Endodermal cell (in vitro differentiated cells): Measurements from ENCODE around the gene ABCA2. TPM values are rescaled to one million over a fixed set of nuclear protein-coding genes. Genes with fewer than 3 reads are reported as not detected.

Experiments used
- DNase-seq: peaks from one replicate; pipeline ENCODE4 v3.0.0-alpha.2; 2017
- H3K27ac ChIP-seq: 2 replicates; pipeline ENCODE4 v1.5.1; 2013; ENCODE audit warnings: mild to moderate bottlenecking, low read depth, low read length, moderate library complexity
- H3K27me3 ChIP-seq: 2 replicates; pipeline ENCODE4 v1.6.1; 2013; ENCODE audit warnings: mild to moderate bottlenecking, low read length, moderate library complexity; ENCODE audit not compliant: insufficient read depth, control insufficient read depth, poor library complexity, severe bottlenecking
- H3K36me3 ChIP-seq: 2 replicates; pipeline ENCODE4 v1.7.0; 2013; ENCODE audit warnings: mild to moderate bottlenecking, low read length, moderate library complexity; ENCODE audit not compliant: control insufficient read depth, insufficient read depth
- H3K4me1 ChIP-seq: one replicate; pipeline ENCODE4 v1.7.0; 2013; ENCODE audit warnings: low read length; ENCODE audit not compliant: control insufficient read depth, insufficient read depth
- H3K4me3 ChIP-seq: 2 replicates; pipeline ENCODE4 v1.5.1; 2013; ENCODE audit warnings: mild to moderate bottlenecking, low read length, moderate library complexity
- H3K9ac ChIP-seq: 2 replicates; pipeline ENCODE4 v1.6.1; 2013; ENCODE audit warnings: mild to moderate bottlenecking, low read length, moderate library complexity; ENCODE audit not compliant: poor library complexity, severe bottlenecking; ENCODE audit errors: extremely low read depth
- H3K9me3 ChIP-seq: 2 replicates; pipeline ENCODE4 v1.6.1; 2013; ENCODE audit warnings: mild to moderate bottlenecking, low read length, moderate library complexity; ENCODE audit not compliant: control insufficient read depth
- H3K27ac Mint-ChIP-seq: 2 replicates; pipeline ENCODE4 v1.8.0; 2020; ENCODE audit warnings: mixed read lengths
- H3K27me3 Mint-ChIP-seq: 2 replicates; pipeline ENCODE4 v1.8.0; 2021; ENCODE audit warnings: mild to moderate bottlenecking, mixed read lengths; ENCODE audit not compliant: insufficient read depth
- H3K36me3 Mint-ChIP-seq: 2 replicates; pipeline ENCODE4 v1.8.0; 2020; ENCODE audit warnings: low read depth, mixed read lengths
- H3K4me1 Mint-ChIP-seq: 2 replicates; pipeline ENCODE4 v1.8.0; 2020; ENCODE audit warnings: mixed read lengths
- H3K4me3 Mint-ChIP-seq: 2 replicates; pipeline ENCODE4 v1.8.0; 2020; ENCODE audit warnings: mild to moderate bottlenecking, moderate library complexity, mixed read lengths
- H3K9me3 Mint-ChIP-seq: 2 replicates; pipeline ENCODE4 v1.8.0; 2020; ENCODE audit warnings: mild to moderate bottlenecking, mixed read lengths
- WGBS, 2 experiments: methylation state at CpG; one replicate each; pipeline versions ENCODE4 v1.1.5 to v1.1.7; 2013; ENCODE audit warnings: missing lambda C conversion rate in 2 of 2, mixed read lengths in 1 of 2; ENCODE audit not compliant: insufficient coverage in 1 of 2, insufficient read length in 1 of 2; 5-methylcytosine and 5-hydroxymethylcytosine counted together
- total RNA-seq, 2 donors: library from RNA; stranded (reverse); fragmentation: NEBNext Ultra II Directional in 1 of 2; extraction: Animal tissue kit (Norgen Biotek cat#: 25700) in 1 of 2; gene quantifications; 2 replicates in 1 of 2; 3 replicates in 1 of 2; pipeline ENCODE4 v1.2.1, GENCODE V29; 2021
- TF ChIP-seq, protein P1 (sequence below): fragments of 200-600 bp; sonication (generic); conservative IDR thresholded peaks from 2 replicates; pipeline ENCODE4 v1.5.0; 2021; ENCODE audit warnings: antibody characterized with exemption, mild to moderate bottlenecking

Gene ABCA2
- total RNA-seq, 2 donors from 2014 or later, result 21.5 to 30.0 TPM

DNA sequence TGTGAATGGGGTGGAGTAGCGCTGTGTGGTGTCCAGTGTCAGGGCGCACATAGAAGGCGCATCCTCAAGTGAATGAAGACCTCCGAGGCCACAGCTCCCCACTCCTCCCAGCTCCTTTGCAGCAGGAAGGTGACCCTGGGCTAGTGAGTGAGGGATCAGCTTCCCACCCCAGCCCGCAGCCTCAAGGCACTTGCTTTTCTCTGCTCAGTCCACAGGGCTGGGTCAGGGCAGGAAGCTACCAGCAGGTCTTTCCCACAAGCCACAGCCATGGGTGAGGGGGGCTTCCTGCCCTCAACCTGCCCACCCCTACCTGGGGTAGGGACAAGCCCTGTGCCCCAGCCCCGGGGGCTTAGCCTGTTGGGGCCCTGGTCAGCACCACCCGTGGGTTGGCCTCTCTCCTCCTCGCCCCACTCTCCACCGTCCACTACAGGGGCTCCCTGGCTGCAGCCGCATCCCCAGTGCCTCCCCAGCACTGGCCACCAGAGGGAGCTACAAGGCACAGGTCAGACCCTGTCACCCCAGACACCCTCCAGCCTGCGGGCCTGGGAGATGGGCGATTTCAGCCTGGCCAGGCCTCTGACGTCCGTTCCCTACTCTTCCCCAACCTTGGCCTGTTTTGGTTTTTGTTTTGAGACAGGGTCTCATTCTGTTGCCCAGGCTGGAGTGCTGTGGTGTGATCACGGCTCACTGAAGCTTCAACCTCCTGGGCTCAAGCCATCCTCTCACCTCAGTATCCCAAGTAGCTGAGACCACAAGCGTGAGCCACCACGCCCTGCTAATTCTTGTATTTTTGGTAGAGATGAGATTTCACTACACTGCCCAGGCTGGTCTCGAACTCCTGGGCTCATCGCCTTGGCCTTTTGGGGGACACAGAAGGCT lies 1.3 kb upstream of the ABCA2 start:
- Histone ChIP-seq H3K4me1 (no peaks in the 10 kb centered on the region), H3K9ac (no peak overlapping the region), H3K27me3 (peaks cover 17% of the 10 kb centered on the region), H3K9me3 (no peaks in the 10 kb centered on the region), H3K27ac (no peak overlapping the region), H3K4me3 (peak overlapping the region; percentile 81), H3K36me3 (no peaks in the 10 kb centered on the region)
- 46 to 51% methylated on average over 17 to 19 of the region's 19 CpGs for WGBS, 2 experiments
- Mint-ChIP-seq H3K4me1 (no peaks in the 10 kb centered on the region), H3K36me3 (no peaks in the 10 kb centered on the region), H3K9me3 (no peaks in the 10 kb centered on the region), H3K27me3 (peaks cover 16% of the 10 kb centered on the region), H3K4me3 (peak overlapping the region; percentile 44), H3K27ac (no peak overlapping the region)
- peak; percentile 96 for DNase-seq
- TF ChIP-seq, protein P1, sequence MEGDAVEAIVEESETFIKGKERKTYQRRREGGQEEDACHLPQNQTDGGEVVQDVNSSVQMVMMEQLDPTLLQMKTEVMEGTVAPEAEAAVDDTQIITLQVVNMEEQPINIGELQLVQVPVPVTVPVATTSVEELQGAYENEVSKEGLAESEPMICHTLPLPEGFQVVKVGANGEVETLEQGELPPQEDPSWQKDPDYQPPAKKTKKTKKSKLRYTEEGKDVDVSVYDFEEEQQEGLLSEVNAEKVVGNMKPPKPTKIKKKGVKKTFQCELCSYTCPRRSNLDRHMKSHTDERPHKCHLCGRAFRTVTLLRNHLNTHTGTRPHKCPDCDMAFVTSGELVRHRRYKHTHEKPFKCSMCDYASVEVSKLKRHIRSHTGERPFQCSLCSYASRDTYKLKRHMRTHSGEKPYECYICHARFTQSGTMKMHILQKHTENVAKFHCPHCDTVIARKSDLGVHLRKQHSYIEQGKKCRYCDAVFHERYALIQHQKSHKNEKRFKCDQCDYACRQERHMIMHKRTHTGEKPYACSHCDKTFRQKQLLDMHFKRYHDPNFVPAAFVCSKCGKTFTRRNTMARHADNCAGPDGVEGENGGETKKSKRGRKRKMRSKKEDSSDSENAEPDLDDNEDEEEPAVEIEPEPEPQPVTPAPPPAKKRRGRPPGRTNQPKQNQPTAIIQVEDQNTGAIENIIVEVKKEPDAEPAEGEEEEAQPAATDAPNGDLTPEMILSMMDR, result peak; percentile 93

DNA sequence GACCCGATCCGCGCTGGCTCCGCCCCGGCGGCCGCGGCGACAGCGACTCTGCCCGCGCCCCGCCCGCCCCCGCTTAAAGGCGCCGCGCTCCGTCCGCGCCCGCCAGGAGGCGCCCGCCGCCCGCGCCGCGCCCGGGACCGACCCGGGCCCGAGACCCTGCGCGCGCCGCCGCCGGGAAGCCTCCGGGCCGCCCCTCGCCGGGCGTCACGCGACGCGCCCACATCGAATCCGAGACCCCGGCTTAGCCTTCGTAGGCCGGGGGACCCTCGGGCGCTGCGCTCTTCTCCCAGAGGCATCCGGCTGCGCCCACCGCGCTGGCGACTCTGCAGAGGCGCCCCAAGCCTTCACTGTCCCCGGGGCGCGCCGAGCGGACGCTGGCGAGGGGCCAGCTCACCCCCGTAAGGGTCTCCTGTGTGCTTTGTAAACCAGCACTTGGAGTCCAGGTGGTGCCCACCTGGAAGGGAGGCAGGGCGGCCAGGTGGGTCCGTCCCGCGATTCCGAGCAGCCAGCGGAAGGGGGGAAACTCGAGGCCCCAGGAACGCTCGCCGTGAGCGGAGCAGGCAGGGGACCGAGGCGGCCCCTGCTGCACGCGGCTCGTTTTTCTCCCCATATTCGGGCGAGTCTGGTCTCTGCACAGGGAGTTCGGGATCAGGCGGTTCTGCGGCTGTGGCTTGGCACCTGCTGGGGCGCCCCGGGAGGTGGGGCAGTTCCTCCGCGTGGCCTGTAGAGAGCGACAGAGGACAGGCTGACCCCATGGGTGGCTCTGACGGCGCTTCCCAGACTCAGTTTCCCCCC lies 423 bp upstream of the ABCA2 start:
- peak; percentile 83 for DNase-seq
- Histone ChIP-seq H3K9me3 (no peaks in the 10 kb centered on the region), H3K4me3 (peak overlapping the region; percentile 81), H3K4me1 (no peaks in the 10 kb centered on the region), H3K27me3 (peaks cover 17% of the 10 kb centered on the region), H3K9ac (no peak overlapping the region), H3K27ac (no peak overlapping the region), H3K36me3 (no peaks in the 10 kb centered on the region)
- H3K9me3 Mint-ChIP-seq, result no peaks in the 10 kb centered on the region
- TF ChIP-seq, protein P1, result peak; percentile 18
- peak overlapping the region; percentile 44 for H3K4me3 Mint-ChIP-seq
- H3K27ac Mint-ChIP-seq, result no peak overlapping the region
- peaks cover 16% of the 10 kb centered on the region for H3K27me3 Mint-ChIP-seq
- 4 to 6% methylated on average over 43 to 98 of the region's 98 CpGs for WGBS, 2 experiments
- H3K4me1 Mint-ChIP-seq, result no peaks in the 10 kb centered on the region
- H3K36me3 Mint-ChIP-seq, result no peaks in the 10 kb centered on the region

DNA sequence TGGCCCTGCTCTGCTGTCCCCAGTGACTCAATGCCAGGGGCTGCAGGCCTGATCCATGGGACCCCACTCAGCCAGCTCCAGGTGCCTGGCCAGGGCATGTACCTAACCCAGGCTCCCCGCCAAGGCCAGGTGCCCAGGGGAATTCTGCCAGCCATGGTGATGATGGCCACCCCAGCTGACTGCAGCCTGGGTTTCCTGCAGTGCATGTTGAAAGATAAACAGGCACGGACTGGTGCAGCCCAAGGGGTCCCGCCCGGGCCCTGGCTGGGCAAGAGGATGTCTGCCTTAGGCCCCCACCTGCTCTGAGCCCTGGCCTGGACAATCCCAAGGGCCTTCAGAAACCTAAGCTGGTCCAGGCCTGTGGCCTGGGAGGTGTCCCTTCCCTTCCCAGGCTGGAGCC lies 1.2 kb downstream of the ABCA2 start:
- Histone ChIP-seq H3K4me3 (peak overlapping the region; percentile 70), H3K27ac (no peak overlapping the region), H3K9ac (no peak overlapping the region), H3K36me3 (no peaks in the 10 kb centered on the region), H3K9me3 (no peaks in the 10 kb centered on the region), H3K4me1 (no peaks in the 10 kb centered on the region), H3K27me3 (peaks cover 17% of the 10 kb centered on the region)
- Mint-ChIP-seq H3K4me3 (peak overlapping the region; percentile 53), H3K9me3 (no peaks in the 10 kb centered on the region), H3K36me3 (no peaks in the 10 kb centered on the region), H3K27me3 (peaks cover 14% of the 10 kb centered on the region), H3K4me1 (no peaks in the 10 kb centered on the region), H3K27ac (no peak overlapping the region)
- no peak for DNase-seq
- TF ChIP-seq, protein P1, result no peak
- 92 to 100% methylated on average over 3 to 4 of the region's 4 CpGs for WGBS, 2 experiments
